OCI-LY7 (cell line): ENCODE results near the gene AP3M1. TPM values are rescaled to one million over a fixed set of nuclear protein-coding genes. Genes with fewer than 3 reads are reported as not detected.

Experiments
- BruUV-seq: library from RNA; stranded (reverse); fragments of 400-500 nt; replicated peaks from 2 replicates; lab custom pipeline; 2021; lab: Mats Ljungman, UMichigan
- CTCF ChIA-PET: fragments of 300-600 bp; sonication (Branson Sonifier 250); formaldehyde crosslinking; loops from one replicate; lab custom pipeline; 2022; ENCODE audit warnings: antibody characterized with exemption; ENCODE audit not compliant: unreplicated experiment; lab: Charles Lee
- POLR2A ChIA-PET: fragments of 300-600 bp; sonication (Branson Sonifier 250); formaldehyde crosslinking; loops from one replicate; lab custom pipeline; 2022; ENCODE audit warnings: antibody characterized with exemption; lab: Charles Lee
- DNase-seq: peaks from one replicate; pipeline ENCODE4 v3.0.0-alpha.2; 2015; ENCODE audit warnings: low spot score
- H2AFZ ChIP-seq: fragments of 200-600 bp; sonication (generic), shearing (Covaris generic); 2 replicates; pipeline ENCODE4 v1.6.1; 2014; ENCODE audit warnings: mild to moderate bottlenecking, antibody characterized with exemption, low read length, moderate library complexity
- H3K27ac ChIP-seq: fragments of 200-600 bp; sonication (generic); 2 replicates; pipeline ENCODE4 v1.5.1; 2014; ENCODE audit warnings: mixed run types, low read depth, mild to moderate bottlenecking, moderate library complexity, low read length, inconsistent platforms; ENCODE audit not compliant: poor library complexity, severe bottlenecking
- H3K36me3 ChIP-seq: fragments of 200-600 bp; sonication (generic); 2 replicates; pipeline ENCODE4 v1.6.1; 2014; ENCODE audit warnings: mild to moderate bottlenecking, antibody characterized with exemption, low read length, moderate library complexity, mixed read lengths; ENCODE audit not compliant: insufficient read depth
- H3K4me1 ChIP-seq: fragments of 200-600 bp; sonication (generic); 2 replicates; pipeline ENCODE4 v1.5.1; 2014; ENCODE audit warnings: mild to moderate bottlenecking, low read length; ENCODE audit not compliant: insufficient read depth, poor library complexity, severe bottlenecking
- H3K4me2 ChIP-seq: fragments of 200-600 bp; sonication (generic); 2 replicates; pipeline ENCODE4 v1.6.1; 2014; ENCODE audit warnings: mild to moderate bottlenecking, low read length
- H3K4me3 ChIP-seq: fragments of 200-600 bp; sonication (generic); 2 replicates; pipeline ENCODE4 v1.5.1; 2014; ENCODE audit warnings: mild to moderate bottlenecking, low read depth, low read length; ENCODE audit not compliant: poor library complexity, severe bottlenecking
- H3K79me2 ChIP-seq: fragments of 200-600 bp; sonication (generic); 2 replicates; pipeline ENCODE4 v1.6.1; 2016; ENCODE audit warnings: low read depth, mild to moderate bottlenecking, low read length, moderate library complexity, mixed read lengths; ENCODE audit not compliant: insufficient read depth
- H3K9me2 ChIP-seq: fragments of 200-600 bp; sonication (generic); 2 replicates; pipeline ENCODE4 v1.6.1; 2016; ENCODE audit warnings: mild to moderate bottlenecking, low read length, mixed read lengths; ENCODE audit not compliant: insufficient read depth
- H3K9me3 ChIP-seq: fragments of 200-600 bp; sonication (generic); 2 replicates; pipeline ENCODE4 v1.6.1; 2014; ENCODE audit warnings: mild to moderate bottlenecking, mixed run types, low read length, mixed read lengths
- H4K20me1 ChIP-seq: fragments of 200-600 bp; sonication (generic); 2 replicates; pipeline ENCODE4 v1.6.1; 2014; ENCODE audit warnings: mild to moderate bottlenecking, antibody characterized with exemption, low read length, moderate library complexity, mixed read lengths; ENCODE audit not compliant: insufficient read depth
- EZH2phosphoT487 ChIP-seq: fragments of 200-600 bp; sonication (generic); IDR thresholded peaks from 2 replicates; pipeline ENCODE4 v1.6.1; 2018; ENCODE audit warnings: low read depth, borderline replicate concordance, mild to moderate bottlenecking, mixed run types, antibody characterized with exemption, low read length, moderate library complexity, mixed read lengths
- intact Hi-C: fragments of 100-400 bp; cut with micrococcal nuclease; formaldehyde crosslinking; loops from one replicate; pipeline ENCODE4 v1.10.0; 2022; ENCODE audit not compliant: unreplicated experiment
- total RNA-seq, 2 experiments: library from RNA; depleted of rRNA in 1 of 2; stranded (reverse); fragments of >200 nt in 1 of 2; shearing (Covaris generic) in 1 of 2; gene quantifications; 2 replicates each; pipeline ENCODE4 v1.2.3, GENCODE V29; 2014 to 2022
- TF ChIP-seq, protein P1 (sequence below): fragments of 200-600 bp; sonication (generic); conservative IDR thresholded peaks from 2 replicates; pipeline ENCODE4 v1.5.1; 2014; ENCODE audit warnings: mild to moderate bottlenecking, antibody characterized with exemption, low read length, moderate library complexity, mixed read lengths

Gene AP3M1
- total RNA-seq, 2 experiments from 2014 or later: 35.5 to 54.2 TPM

DNA sequence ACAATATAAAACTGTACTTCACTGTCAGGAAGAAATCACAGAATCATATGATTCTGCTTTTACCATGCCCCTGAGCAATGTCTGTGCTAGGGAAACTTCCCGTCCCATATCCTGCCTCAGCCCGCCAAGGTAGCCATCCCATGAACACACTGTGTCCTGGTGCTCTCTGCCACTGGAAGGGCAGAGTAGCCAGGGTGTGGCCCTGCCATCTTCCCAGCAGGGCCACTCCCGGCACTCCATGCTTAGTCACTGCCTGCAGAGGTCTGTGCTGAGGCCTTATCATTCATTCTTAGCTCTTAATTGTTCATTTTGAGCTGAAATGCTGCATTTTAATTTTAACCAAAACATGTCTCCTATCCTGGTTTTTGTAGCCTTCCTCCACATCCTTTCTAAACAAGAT is 31.8 kb downstream of the AP3M1 start:
- Histone ChIP-seq H3K36me3 (peaks cover 96% of the 10 kb centered on the region), H3K4me2 (no peak overlapping the region), H3K27ac (no peak overlapping the region), H4K20me1 (no peaks in the 10 kb centered on the region), H3K79me2 (no peaks in the 10 kb centered on the region), H3K9me2 (no peaks in the 10 kb centered on the region), H2AFZ (no peak overlapping the region), H3K4me1 (no peaks in the 10 kb centered on the region), H3K4me3 (no peak overlapping the region), H3K9me3 (no peaks in the 10 kb centered on the region)
- no TSS peak for BruUV-seq
- TF ChIP-seq, protein P1, sequence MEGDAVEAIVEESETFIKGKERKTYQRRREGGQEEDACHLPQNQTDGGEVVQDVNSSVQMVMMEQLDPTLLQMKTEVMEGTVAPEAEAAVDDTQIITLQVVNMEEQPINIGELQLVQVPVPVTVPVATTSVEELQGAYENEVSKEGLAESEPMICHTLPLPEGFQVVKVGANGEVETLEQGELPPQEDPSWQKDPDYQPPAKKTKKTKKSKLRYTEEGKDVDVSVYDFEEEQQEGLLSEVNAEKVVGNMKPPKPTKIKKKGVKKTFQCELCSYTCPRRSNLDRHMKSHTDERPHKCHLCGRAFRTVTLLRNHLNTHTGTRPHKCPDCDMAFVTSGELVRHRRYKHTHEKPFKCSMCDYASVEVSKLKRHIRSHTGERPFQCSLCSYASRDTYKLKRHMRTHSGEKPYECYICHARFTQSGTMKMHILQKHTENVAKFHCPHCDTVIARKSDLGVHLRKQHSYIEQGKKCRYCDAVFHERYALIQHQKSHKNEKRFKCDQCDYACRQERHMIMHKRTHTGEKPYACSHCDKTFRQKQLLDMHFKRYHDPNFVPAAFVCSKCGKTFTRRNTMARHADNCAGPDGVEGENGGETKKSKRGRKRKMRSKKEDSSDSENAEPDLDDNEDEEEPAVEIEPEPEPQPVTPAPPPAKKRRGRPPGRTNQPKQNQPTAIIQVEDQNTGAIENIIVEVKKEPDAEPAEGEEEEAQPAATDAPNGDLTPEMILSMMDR: no peak
- no peak for TF ChIP-seq EZH2phosphoT487
- intact Hi-C loops: loop anchor here (5.0 kb wide), 1 partner anchor 113 kb away; no protein-coding TSS in a partner anchor
- POLR2A ChIA-PET: interaction anchor here (0.6 kb wide), 1 partner anchor 126 kb away, joined by 4 read pairs; no protein-coding TSS in a partner anchor
- DNase-seq: no peak
- CTCF ChIA-PET: no interaction called here

DNA sequence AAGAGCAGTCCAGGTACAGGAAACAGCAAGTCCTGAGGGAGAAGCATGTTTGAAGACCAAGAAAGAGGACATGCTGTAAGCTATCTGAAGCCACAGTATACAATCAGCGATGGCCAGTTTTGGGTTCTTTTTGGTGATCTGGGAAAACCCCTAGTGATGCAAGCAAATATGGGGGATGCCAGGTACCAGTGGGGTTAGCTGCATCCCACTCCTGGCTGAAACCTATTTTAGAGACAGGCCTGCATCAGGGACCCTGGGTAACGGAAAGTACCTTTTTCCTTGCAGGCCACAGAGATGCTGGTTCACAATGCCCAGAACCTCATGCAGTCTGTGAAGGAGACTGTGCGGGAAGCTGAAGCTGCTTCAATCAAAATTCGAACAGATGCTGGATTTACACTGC is 32.9 kb downstream of the AP3M1 start:
- H3K27ac ChIP-seq: no peak overlapping the region
- peaks cover 96% of the 10 kb centered on the region for H3K36me3 ChIP-seq
- intact Hi-C loops: loop anchor here (5.0 kb wide), 1 partner anchor 115 kb away; no protein-coding TSS in a partner anchor
- no peaks in the 10 kb centered on the region for H3K79me2 ChIP-seq
- DNase-seq: no peak
- H3K4me1 ChIP-seq: no peaks in the 10 kb centered on the region
- H3K4me3 ChIP-seq: no peak overlapping the region
- no peak overlapping the region for H3K4me2 ChIP-seq
- no peak overlapping the region for H2AFZ ChIP-seq
- H4K20me1 ChIP-seq: no peaks in the 10 kb centered on the region
- POLR2A ChIA-PET: interaction anchor here (0.5 to 1.2 kb wide), 2 partner anchors 8 to 15 kb away, joined by 3 to 5 read pairs; no protein-coding TSS in a partner anchor
- H3K9me3 ChIP-seq: no peaks in the 10 kb centered on the region
- no peak for TF ChIP-seq EZH2phosphoT487
- TF ChIP-seq, protein P1: no peak
- BruUV-seq: no TSS peak
- H3K9me2 ChIP-seq: no peaks in the 10 kb centered on the region
- CTCF ChIA-PET: no interaction called here

DNA sequence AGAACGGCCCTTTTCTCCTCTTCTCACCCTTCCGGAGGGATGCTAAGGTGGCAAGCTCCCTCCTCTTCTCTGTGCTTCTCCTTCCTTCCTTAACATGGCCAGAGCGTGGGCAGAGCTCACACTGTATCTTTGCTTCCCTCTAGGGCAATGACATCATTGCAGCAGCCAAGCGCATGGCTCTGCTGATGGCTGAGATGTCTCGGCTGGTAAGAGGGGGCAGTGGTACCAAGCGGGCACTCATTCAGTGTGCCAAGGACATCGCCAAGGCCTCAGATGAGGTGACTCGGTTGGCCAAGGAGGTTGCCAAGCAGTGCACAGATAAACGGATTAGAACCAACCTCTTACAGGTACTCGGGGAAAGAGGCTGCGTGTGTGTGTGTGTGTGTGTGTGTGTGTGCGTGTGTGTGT is 36.6 kb downstream of the AP3M1 start:
- Histone ChIP-seq H3K4me1 (no peaks in the 10 kb centered on the region), H3K9me2 (no peaks in the 10 kb centered on the region), H3K36me3 (peaks cover 96% of the 10 kb centered on the region), H3K79me2 (no peaks in the 10 kb centered on the region), H3K4me3 (no peak overlapping the region), H2AFZ (no peak overlapping the region), H3K9me3 (no peaks in the 10 kb centered on the region), H3K27ac (no peak overlapping the region), H3K4me2 (no peak overlapping the region), H4K20me1 (no peaks in the 10 kb centered on the region)
- ChIA-PET CTCF (no interaction called here), POLR2A (no interaction called here)
- no TSS peak for BruUV-seq
- TF ChIP-seq, protein P1: no peak
- no peak for TF ChIP-seq EZH2phosphoT487
- intact Hi-C loops: no loop called here
- no peak for DNase-seq
